H9 (cell line): ENCODE measurements around the gene RSAD1. TPM values are rescaled to one million over a fixed set of nuclear protein-coding genes. Genes with fewer than 3 reads are reported as not detected.

ENCODE experiments used
- DNase-seq: peaks from one replicate; pipeline ENCODE4 v3.0.0-alpha.2; 2017
- H2AFZ ChIP-seq: one replicate; pipeline ENCODE4 v1.6.1; 2013; ENCODE audit warnings: mild to moderate bottlenecking, low read length, control low read depth, moderate library complexity
- H2AK5ac ChIP-seq: 2 replicates; pipeline ENCODE4 v1.6.1; 2013; ENCODE audit warnings: low read length, control low read depth, mixed read lengths; ENCODE audit not compliant: insufficient read length
- H2BK120ac ChIP-seq: one replicate; pipeline ENCODE4 v1.6.1; 2013; ENCODE audit warnings: low read depth, mild to moderate bottlenecking, low read length, control low read depth, inconsistent platforms; ENCODE audit not compliant: poor library complexity, severe bottlenecking
- H2BK12ac ChIP-seq: 2 replicates; pipeline ENCODE4 v1.6.1; 2013; ENCODE audit warnings: low read length, control low read depth, mixed read lengths, low read depth; ENCODE audit not compliant: insufficient read length
- H2BK15ac ChIP-seq: 2 replicates; pipeline ENCODE4 v1.6.1; 2013; ENCODE audit warnings: low read depth, low read length, control low read depth
- H2BK20ac ChIP-seq: one replicate; pipeline ENCODE4 v1.6.1; 2013; ENCODE audit warnings: low read depth, mild to moderate bottlenecking, low read length, control low read depth, inconsistent platforms; ENCODE audit not compliant: poor library complexity, severe bottlenecking
- H2BK5ac ChIP-seq: 2 replicates; pipeline ENCODE4 v1.6.1; 2013; ENCODE audit warnings: low read length, control low read depth, mixed read lengths; ENCODE audit not compliant: insufficient read length
- H3K14ac ChIP-seq: 2 replicates; pipeline ENCODE4 v1.6.1; 2013; ENCODE audit warnings: low read length, control low read depth; ENCODE audit not compliant: insufficient read depth
- H3K18ac ChIP-seq: 2 replicates; pipeline ENCODE4 v1.6.1; 2013; ENCODE audit warnings: low read depth, mild to moderate bottlenecking, mixed read lengths, low read length, control low read depth; ENCODE audit not compliant: insufficient read length
- H3K23ac ChIP-seq: 2 replicates; pipeline ENCODE4 v1.6.1; 2013; ENCODE audit warnings: low read length, control low read depth, mixed read lengths, low read depth; ENCODE audit not compliant: insufficient read length
- H3K23me2 ChIP-seq: 2 replicates; pipeline ENCODE4 v1.6.1; 2013; ENCODE audit warnings: low read depth, mild to moderate bottlenecking, mixed read lengths, low read length, control low read depth; ENCODE audit not compliant: insufficient read length, poor library complexity, severe bottlenecking
- H3K27ac ChIP-seq: 2 replicates; pipeline ENCODE4 v1.5.1; 2013; ENCODE audit warnings: low read length, control low read depth, mixed read lengths, low read depth; ENCODE audit not compliant: insufficient read length
- H3K27me3 ChIP-seq: 2 replicates; pipeline ENCODE4 v1.6.1; 2013; ENCODE audit warnings: low read length, control low read depth, inconsistent platforms; ENCODE audit not compliant: insufficient read depth
- H3K4ac ChIP-seq: 2 replicates; pipeline ENCODE4 v1.6.1; 2013; ENCODE audit warnings: low read depth, mild to moderate bottlenecking, control low read depth, inconsistent platforms, low read length, moderate library complexity
- H3K4me1 ChIP-seq: 2 replicates; pipeline ENCODE4 v1.6.1; 2013; ENCODE audit warnings: low read length, control low read depth, inconsistent platforms; ENCODE audit not compliant: insufficient read depth
- H3K4me2 ChIP-seq: 2 replicates; pipeline ENCODE4 v1.6.1; 2013; ENCODE audit warnings: low read length, control low read depth, mixed read lengths; ENCODE audit not compliant: insufficient read length, insufficient read depth
- H3K56ac ChIP-seq: 2 replicates; pipeline ENCODE4 v1.6.1; 2013; ENCODE audit warnings: low read depth, mild to moderate bottlenecking, mixed read lengths, low read length, control low read depth; ENCODE audit not compliant: insufficient read length
- H3K79me1 ChIP-seq: 2 replicates; pipeline ENCODE4 v1.6.1; 2013; ENCODE audit warnings: low read depth, mild to moderate bottlenecking, moderate library complexity, low read length, control low read depth, inconsistent platforms; ENCODE audit not compliant: insufficient read depth, poor library complexity, severe bottlenecking
- H3K79me2 ChIP-seq: 2 replicates; pipeline ENCODE4 v1.6.1; 2013; ENCODE audit warnings: low read length, control low read depth, inconsistent platforms; ENCODE audit not compliant: insufficient read depth
- H3K9ac ChIP-seq: 2 replicates; pipeline ENCODE4 v1.6.1; 2013; ENCODE audit warnings: low read length, control low read depth, mixed read lengths; ENCODE audit not compliant: insufficient read length; ENCODE audit errors: extremely low read depth
- H3K9me3 ChIP-seq: one replicate; pipeline ENCODE4 v1.6.1; 2013; ENCODE audit warnings: low read depth, low read length, inconsistent platforms; ENCODE audit not compliant: control insufficient read depth
- H3T11ph ChIP-seq: one replicate; pipeline ENCODE4 v1.6.1; 2013; ENCODE audit warnings: mild to moderate bottlenecking, low read length, control low read depth, inconsistent platforms
- H4K20me1 ChIP-seq: one replicate; pipeline ENCODE4 v1.6.1; 2013; ENCODE audit not compliant: control insufficient read depth, insufficient read length, insufficient read depth
- H4K5ac ChIP-seq: 2 replicates; pipeline ENCODE4 v1.6.1; 2013; ENCODE audit warnings: low read depth, mild to moderate bottlenecking, mixed read lengths, low read length, control low read depth; ENCODE audit not compliant: insufficient read length
- H4K8ac ChIP-seq: replicated peaks from 2 replicates; pipeline ENCODE4 v1.6.1; 2013; ENCODE audit warnings: low read length, control low read depth, mixed read lengths, low read depth; ENCODE audit not compliant: insufficient read length
- H4K91ac ChIP-seq: 2 replicates; pipeline ENCODE4 v1.6.1; 2013; ENCODE audit warnings: low read depth, mild to moderate bottlenecking, moderate library complexity, mixed read lengths, low read length, control low read depth; ENCODE audit not compliant: insufficient read length
- H3K27ac Mint-ChIP-seq, 3 experiments: 2 replicates in 2 of 3; 3 replicates in 1 of 3; pipeline ENCODE4 v1.8.0; 2020 to 2021; ENCODE audit warnings: mixed read lengths in 3 of 3, mild to moderate bottlenecking in 1 of 3, moderate library complexity in 1 of 3
- H3K27me3 Mint-ChIP-seq: 2 replicates; pipeline ENCODE4 v1.8.0; 2021; ENCODE audit warnings: low read depth, mild to moderate bottlenecking, moderate library complexity, mixed read lengths
- H3K36me3 Mint-ChIP-seq, 3 experiments: 2 replicates in 2 of 3; 3 replicates in 1 of 3; pipeline ENCODE4 v1.8.0; 2020 to 2021; ENCODE audit warnings: low read depth in 3 of 3, mixed read lengths in 3 of 3; ENCODE audit not compliant: insufficient read depth in 1 of 3
- H3K4me1 Mint-ChIP-seq, 2 experiments: 2 replicates each; pipeline ENCODE4 v1.8.0; 2020; ENCODE audit warnings: mixed read lengths in 2 of 2
- H3K4me3 Mint-ChIP-seq, 2 experiments: 2 replicates in 1 of 2; 3 replicates in 1 of 2; pipeline ENCODE4 v1.8.0; 2020 to 2021; ENCODE audit warnings: mild to moderate bottlenecking in 2 of 2, mixed read lengths in 2 of 2, moderate library complexity in 1 of 2
- H3K9me3 Mint-ChIP-seq, 2 experiments: 2 replicates in 1 of 2; 3 replicates in 1 of 2; pipeline ENCODE4 v1.8.0; 2020; ENCODE audit warnings: mild to moderate bottlenecking in 2 of 2, mixed read lengths in 2 of 2, moderate library complexity in 1 of 2
- WGBS: extraction: QIAGEN DNeasy Blood & Tissue Kit; methylation state at CpG from one replicate; pipeline ENCODE4 v1.1.7; 2013; ENCODE audit warnings: missing lambda C conversion rate, low lambda C conversion rate, mixed read lengths; ENCODE audit not compliant: insufficient read length; ENCODE audit errors: extremely low coverage; 5-methylcytosine and 5-hydroxymethylcytosine counted together
- total RNA-seq: library from RNA; stranded (reverse); gene quantifications from 2 replicates; pipeline ENCODE4 v1.2.1, GENCODE V29; 2021
- TF ChIP-seq, protein P1 (sequence below): fragments of 200-600 bp; sonication (generic); conservative IDR thresholded peaks from 3 replicates; pipeline ENCODE4 v1.8.0; 2021; ENCODE audit warnings: antibody characterized with exemption, mild to moderate bottlenecking

Gene RSAD1
- total RNA-seq, 1 experiment from 2014 or later = 27.9 TPM

DNA sequence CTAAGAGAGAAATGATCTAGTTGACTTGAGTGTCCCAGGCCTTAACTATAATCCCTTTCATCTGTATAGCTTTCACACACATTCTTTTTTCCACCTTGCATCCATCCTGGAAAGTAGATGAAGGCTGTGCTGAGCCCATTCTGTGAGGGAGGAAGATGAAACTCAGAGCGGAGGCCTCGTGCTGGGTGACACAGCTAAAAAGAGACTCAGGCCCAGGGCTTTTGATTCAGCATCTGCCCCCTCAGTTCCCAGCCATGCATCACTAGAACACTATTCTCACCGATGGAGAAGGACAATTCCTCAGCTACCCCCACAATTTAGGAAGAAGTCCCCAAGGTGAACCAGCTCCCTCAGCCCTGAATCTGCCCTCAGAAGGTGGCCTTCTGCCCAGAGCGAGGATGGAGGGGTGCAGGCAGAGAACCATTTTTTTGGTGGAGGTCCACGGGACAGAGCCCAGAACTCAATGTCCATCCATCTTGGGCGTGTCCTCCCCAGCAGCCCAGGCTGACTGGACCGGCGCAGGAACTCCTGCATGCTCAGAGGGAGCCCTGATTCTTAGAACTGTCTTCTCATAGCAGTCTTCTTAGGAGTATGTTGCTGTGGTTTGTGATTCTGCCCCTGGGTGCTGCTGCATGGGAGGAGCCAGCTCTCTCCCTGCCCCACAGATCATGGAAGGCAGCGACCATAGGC is 23.8 kb downstream of the RSAD1 start:
- no peaks in the 10 kb centered on the region for H3K23me2 ChIP-seq
- H2AK5ac ChIP-seq = no peak overlapping the region
- whole genome bisulfite sequencing = no CpG with 5 or more reads among the region's 9 CpGs
- no peak overlapping the region for H3K4me2 ChIP-seq
- no peak overlapping the region for H3K4ac ChIP-seq
- no peak overlapping the region for H3K56ac ChIP-seq
- Mint-ChIP-seq H3K4me1 (peaks cover 8% of the 10 kb centered on the region in 2 experiments), H3K27me3 (peaks cover 9% of the 10 kb centered on the region; the same call in 1 of the 2 replicates), H3K36me3 (no peaks in the 10 kb centered on the region), H3K9me3 (no peaks in the 10 kb centered on the region), H3K27ac (peak overlapping the region in 1 of 3 experiments; percentile 22; a peak in 1 of 7 replicates), H3K4me3 (no peak overlapping the region)
- no peak overlapping the region for H4K91ac ChIP-seq
- no peaks in the 10 kb centered on the region for H3K79me2 ChIP-seq
- TF ChIP-seq, protein P1, sequence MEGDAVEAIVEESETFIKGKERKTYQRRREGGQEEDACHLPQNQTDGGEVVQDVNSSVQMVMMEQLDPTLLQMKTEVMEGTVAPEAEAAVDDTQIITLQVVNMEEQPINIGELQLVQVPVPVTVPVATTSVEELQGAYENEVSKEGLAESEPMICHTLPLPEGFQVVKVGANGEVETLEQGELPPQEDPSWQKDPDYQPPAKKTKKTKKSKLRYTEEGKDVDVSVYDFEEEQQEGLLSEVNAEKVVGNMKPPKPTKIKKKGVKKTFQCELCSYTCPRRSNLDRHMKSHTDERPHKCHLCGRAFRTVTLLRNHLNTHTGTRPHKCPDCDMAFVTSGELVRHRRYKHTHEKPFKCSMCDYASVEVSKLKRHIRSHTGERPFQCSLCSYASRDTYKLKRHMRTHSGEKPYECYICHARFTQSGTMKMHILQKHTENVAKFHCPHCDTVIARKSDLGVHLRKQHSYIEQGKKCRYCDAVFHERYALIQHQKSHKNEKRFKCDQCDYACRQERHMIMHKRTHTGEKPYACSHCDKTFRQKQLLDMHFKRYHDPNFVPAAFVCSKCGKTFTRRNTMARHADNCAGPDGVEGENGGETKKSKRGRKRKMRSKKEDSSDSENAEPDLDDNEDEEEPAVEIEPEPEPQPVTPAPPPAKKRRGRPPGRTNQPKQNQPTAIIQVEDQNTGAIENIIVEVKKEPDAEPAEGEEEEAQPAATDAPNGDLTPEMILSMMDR = no peak
- H3K23ac ChIP-seq = no peak overlapping the region
- H3K9ac ChIP-seq = no peak overlapping the region
- no peak overlapping the region for H3T11ph ChIP-seq
- H2BK15ac ChIP-seq = no peak overlapping the region
- H3K14ac ChIP-seq = no peak overlapping the region
- peaks cover 3% of the 10 kb centered on the region; the same call in 1 of the 2 replicates for H3K4me1 ChIP-seq
- no peak overlapping the region for H4K8ac ChIP-seq
- H2BK120ac ChIP-seq = no peak overlapping the region
- no peak for DNase-seq
- H2BK12ac ChIP-seq = no peak overlapping the region
- H2AFZ ChIP-seq = no peak overlapping the region
- no peaks in the 10 kb centered on the region for H3K79me1 ChIP-seq
- H3K27me3 ChIP-seq = no peaks in the 10 kb centered on the region; the same call in none of the 2 replicates
- H2BK5ac ChIP-seq = no peak overlapping the region
- H3K27ac ChIP-seq = no peak overlapping the region
- H4K20me1 ChIP-seq = no peaks in the 10 kb centered on the region
- no peak overlapping the region for H2BK20ac ChIP-seq
- no peak overlapping the region for H3K18ac ChIP-seq
- H4K5ac ChIP-seq = no peak overlapping the region
- no peaks in the 10 kb centered on the region for H3K9me3 ChIP-seq
